K562 (cell line): ENCODE data around the gene IL1B. TPM values are rescaled to one million over a fixed set of nuclear protein-coding genes. Genes with fewer than 3 reads are reported as not detected.

Source experiments
- ATAC-seq: fragments of 200-7000 bp; cut with Tn5 transposase; 3 replicates; pipeline ENCODE4 v1.9.1; 2020; ENCODE audit warnings: moderate library complexity
- BruUV-seq: library from RNA; stranded (reverse); fragments of 400-500 nt; replicated peaks from 2 replicates; lab custom pipeline; 2021; lab: Mats Ljungman, UMichigan
- CTCF ChIA-PET: fragments of 300-600 bp; formaldehyde crosslinking; extraction: SDS; loops from one replicate; lab custom pipeline; 2021; ENCODE audit warnings: low intra/inter-chr PET ratio; lab: Yijun Ruan, JAX
- POLR2A ChIA-PET: fragments of 300-600, 350-650 bp; sonication (Branson Sonifier 250); formaldehyde crosslinking; extraction: SDS; loops from one replicate; lab custom pipeline; 2021; ENCODE audit warnings: antibody characterized with exemption, inconsistent platforms; lab: Yijun Ruan, JAX
- DNase-seq, 4 experiments: peaks; one replicate each; pipeline versions ENCODE4 v3.0.0 to v3.0.0-alpha.2; 2011 to 2018; ENCODE audit warnings: low spot score in 3 of 4, mixed read lengths in 3 of 4; ENCODE audit errors: extremely low read depth in 1 of 4
- FAIRE-seq: peaks from 2 replicates; lab custom pipeline; 2011; peaks lifted over from hg19 to GRCh38; lab: Jason Lieb, UNC
- H2AFZ ChIP-seq: 2 replicates; pipeline ENCODE4 v1.6.0; 2011; ENCODE audit warnings: low read depth, low read length, control low read depth, inconsistent platforms
- H3K27ac ChIP-seq: fragments of 200-600 bp; 3 replicates; pipeline ENCODE4 v1.8.0; 2011; ENCODE audit warnings: low read depth, mild to moderate bottlenecking, control low read depth, inconsistent platforms, low read length, moderate library complexity, mixed read lengths; ENCODE audit errors: extremely low read depth
- H3K27me3 ChIP-seq, 2 experiments: fragments of 300-600 bp in 1 of 2; 2 replicates in 1 of 2; 3 replicates in 1 of 2; pipeline versions ENCODE4 v1.6.0 to v1.8.0; 2011; ENCODE audit warnings: inconsistent platforms in 2 of 2, low read length in 2 of 2, mild to moderate bottlenecking in 1 of 2, mixed read lengths in 1 of 2, moderate library complexity in 1 of 2; ENCODE audit not compliant: control insufficient read depth in 2 of 2, insufficient read depth in 2 of 2
- H3K36me3 ChIP-seq: fragments of 300-600 bp; 3 replicates; pipeline ENCODE4 v1.8.0; 2011; ENCODE audit warnings: mild to moderate bottlenecking, low read length, inconsistent platforms; ENCODE audit not compliant: control insufficient read depth, insufficient read depth
- H3K4me1 ChIP-seq, 2 experiments: fragments of 200-600 bp in 1 of 2; replicated peaks in 1 of 2; 2 replicates in 1 of 2; 3 replicates in 1 of 2; pipeline versions ENCODE4 v1.5.1 to v1.8.0; 2011; ENCODE audit warnings: inconsistent platforms in 2 of 2, low read length in 2 of 2, mild to moderate bottlenecking in 1 of 2, mixed read lengths in 1 of 2, moderate library complexity in 1 of 2; ENCODE audit not compliant: control insufficient read depth in 2 of 2, insufficient read depth in 2 of 2
- H3K4me2 ChIP-seq: 2 replicates; pipeline ENCODE4 v1.6.1; 2011; ENCODE audit warnings: low read length, control low read depth, inconsistent platforms, mixed read lengths; ENCODE audit not compliant: insufficient read depth
- H3K4me3 ChIP-seq: fragments of 200-600 bp; sonication (generic), shearing (Covaris generic); 2 replicates; pipeline ENCODE4 v1.5.1; 2016; ENCODE audit warnings: control low read depth, inconsistent platforms
- H3K79me2 ChIP-seq: fragments of 200-600 bp; 3 replicates; pipeline ENCODE4 v1.8.0; 2011; ENCODE audit warnings: low read length, inconsistent platforms; ENCODE audit not compliant: control insufficient read depth, insufficient read depth
- H3K9ac ChIP-seq, 2 experiments: 2 replicates each; pipeline versions ENCODE4 v1.6.0 to v1.6.1; 2011; ENCODE audit warnings: low read depth in 2 of 2, low read length in 2 of 2, control low read depth in 1 of 2, inconsistent platforms in 1 of 2, mild to moderate bottlenecking in 1 of 2, mixed read lengths in 1 of 2; ENCODE audit not compliant: insufficient read depth in 1 of 2
- H3K9me1 ChIP-seq: one replicate; pipeline ENCODE4 v1.6.0; 2011; ENCODE audit warnings: inconsistent platforms, mild to moderate bottlenecking, low read length, moderate library complexity; ENCODE audit not compliant: control insufficient read depth, insufficient read depth
- H3K9me3 ChIP-seq: replicated peaks from 2 replicates; pipeline ENCODE4 v1.5.1; 2011; ENCODE audit warnings: low read depth, low read length, inconsistent platforms; ENCODE audit not compliant: control insufficient read depth, insufficient read depth
- H4K20me1 ChIP-seq: replicated peaks from 2 replicates; pipeline ENCODE4 v1.6.1; 2011; ENCODE audit warnings: low read length, inconsistent platforms, mixed read lengths; ENCODE audit not compliant: control insufficient read depth, insufficient read depth
- C11orf30 ChIP-seq: fragments of 450-650 bp; IDR thresholded peaks from 2 replicates; pipeline ENCODE4 v1.6.1; 2016; ENCODE audit warnings: low read depth, mild to moderate bottlenecking
- CAMTA2 ChIP-seq: fragments of 250-450 bp; sonication (Bioruptor Pico); conservative IDR thresholded peaks from 2 replicates; pipeline ENCODE4 v1.5.1; 2022
- CREBBP ChIP-seq: IDR thresholded peaks from one replicate; pipeline ENCODE4 v1.6.1; 2012; ENCODE audit warnings: low read depth, mild to moderate bottlenecking, control low read depth, inconsistent platforms, low read length
- FOXP1 ChIP-seq: sonication (generic); formaldehyde crosslinking; IDR thresholded peaks from 2 replicates; pipeline ENCODE4 v1.8.0; 2022; ENCODE audit warnings: mild to moderate bottlenecking, missing genetic modification reagents
- HNRNPL ChIP-seq: fragments of 200-400 bp; formaldehyde crosslinking; IDR thresholded peaks from 2 replicates; pipeline ENCODE4 v1.6.1; 2017; ENCODE audit warnings: low read depth, mild to moderate bottlenecking, low read length
- HOXB6 ChIP-seq: fragments of 250-450 bp; sonication (Bioruptor Pico); IDR thresholded peaks from 2 replicates; pipeline ENCODE4 v1.5.1; 2022; ENCODE audit warnings: mild to moderate bottlenecking, borderline replicate concordance
- KAT2B ChIP-seq: IDR thresholded peaks from one replicate; pipeline ENCODE4 v1.6.1; 2012; ENCODE audit warnings: low read depth, mild to moderate bottlenecking, control low read depth, inconsistent platforms, low read length, moderate library complexity
- KAT7 ChIP-seq: sonication (generic); formaldehyde crosslinking; IDR thresholded peaks from 2 replicates; pipeline ENCODE4 v1.8.0; 2022; ENCODE audit warnings: missing genetic modification reagents, mild to moderate bottlenecking, borderline replicate concordance
- MAFG ChIP-seq: fragments of 450-650 bp; conservative IDR thresholded peaks from 2 replicates; pipeline ENCODE4 v1.6.1; 2016; ENCODE audit warnings: missing genetic modification characterization, missing compliant biosample characterization
- MCM5 ChIP-seq: fragments of 450-650 bp; IDR thresholded peaks from 2 replicates; pipeline ENCODE4 v1.6.1; 2016; ENCODE audit warnings: low read depth
- NFXL1 ChIP-seq: fragments of 450-650 bp; formaldehyde crosslinking; IDR thresholded peaks from 2 replicates; pipeline ENCODE4 v1.4.0; 2021; ENCODE audit warnings: mild to moderate bottlenecking
- POLR2B ChIP-seq: fragments of 450-650 bp; IDR thresholded peaks from 2 replicates; pipeline ENCODE4 v1.6.1; 2018; ENCODE audit warnings: low read depth; ENCODE audit not compliant: partially characterized antibody
- SMARCA4 ChIP-seq: fragments of 450-650 bp; IDR thresholded peaks from 2 replicates; pipeline ENCODE4 v1.6.1; 2016
- SPI1 ChIP-seq: IDR thresholded peaks from 2 replicates; pipeline ENCODE4 v1.6.1; 2011; ENCODE audit warnings: low read depth, low read length, control low read depth, borderline replicate concordance
- TRIM24 ChIP-seq, 2 experiments: fragments of 450-650 bp; IDR thresholded peaks; 2 replicates each; pipeline ENCODE4 v1.6.1; 2016
- ZBTB1 ChIP-seq: sonication (generic); formaldehyde crosslinking; IDR thresholded peaks from 2 replicates; pipeline ENCODE4 v1.8.1; 2023; ENCODE audit warnings: missing genetic modification reagents, low read depth, mild to moderate bottlenecking, borderline replicate concordance
- WGBS: fragments of 100-300 bp; shearing (Covaris generic); methylation state at CpG from one replicate; pipeline ENCODE4 v1.1.6; 2016; ENCODE audit warnings: low coverage, mixed read lengths; ENCODE audit not compliant: insufficient coverage; ENCODE audit errors: missing lambda C conversion rate; 5-methylcytosine and 5-hydroxymethylcytosine counted together
- in situ Hi-C: fragments of 300-500 bp; cut with MboI; formaldehyde crosslinking; loops from 4 replicates; pipeline ENCODE4 v1.15.0; 2018; ENCODE audit warnings: inconsistent platforms, mixed read lengths
- intact Hi-C: fragments of 100-400 bp; cut with micrococcal nuclease; formaldehyde crosslinking; loops from 2 replicates; pipeline ENCODE4 v1.14.2; 2022
- polyA plus RNA-seq, 8 experiments: library from polyadenylated mRNA; depleted of rRNA in 4 of 8; stranded (reverse) in 5 of 8; unstranded in 3 of 8; fragments of >200 nt; fragmentation: Nextera tagmentation in 2 of 8; fragmentation: Illumina TruSeq in 1 of 8; extraction: Ambion mirVana in 2 of 8; extraction: Trizol in 1 of 8; gene quantifications; 2 replicates each; pipeline versions ENCODE4 v1.2.1 to v1.2.3, GENCODE V29; 2011 to 2014; ENCODE audit warnings: inconsistent platforms in 1 of 8, missing spikeins in 1 of 8
- total RNA-seq, 7 experiments: library from RNA; depleted of rRNA in 6 of 7; stranded (reverse); fragments of >200 nt in 6 of 7; fragmentation: Illumina TruSeq in 2 of 7; extraction: Trizol in 2 of 7; gene quantifications; 2 replicates each; pipeline versions ENCODE4 v1.2.1 to v1.2.3, GENCODE V29; 2011 to 2021; ENCODE audit warnings: low replicate concordance in 1 of 7
- TF ChIP-seq, protein P1 (sequence below): IDR thresholded peaks from 2 replicates; pipeline ENCODE4 v1.6.1; 2012; ENCODE audit warnings: low read depth, low read length, improper control_type of control experiment, borderline replicate concordance
- TF ChIP-seq, protein P2 (sequence below): IDR thresholded peaks from 3 replicates; pipeline ENCODE4 v1.6.1; 2011; ENCODE audit warnings: borderline replicate concordance, mild to moderate bottlenecking, moderate library complexity; ENCODE audit not compliant: insufficient read length; ENCODE audit errors: extremely low read depth

Gene IL1B
- total and polyA plus RNA-seq, 9 of the 15 experiments (the other 6 are each of a cell fraction or from before 2014, with no cell fraction given), result 0.29 TPM; not detected in 8

DNA sequence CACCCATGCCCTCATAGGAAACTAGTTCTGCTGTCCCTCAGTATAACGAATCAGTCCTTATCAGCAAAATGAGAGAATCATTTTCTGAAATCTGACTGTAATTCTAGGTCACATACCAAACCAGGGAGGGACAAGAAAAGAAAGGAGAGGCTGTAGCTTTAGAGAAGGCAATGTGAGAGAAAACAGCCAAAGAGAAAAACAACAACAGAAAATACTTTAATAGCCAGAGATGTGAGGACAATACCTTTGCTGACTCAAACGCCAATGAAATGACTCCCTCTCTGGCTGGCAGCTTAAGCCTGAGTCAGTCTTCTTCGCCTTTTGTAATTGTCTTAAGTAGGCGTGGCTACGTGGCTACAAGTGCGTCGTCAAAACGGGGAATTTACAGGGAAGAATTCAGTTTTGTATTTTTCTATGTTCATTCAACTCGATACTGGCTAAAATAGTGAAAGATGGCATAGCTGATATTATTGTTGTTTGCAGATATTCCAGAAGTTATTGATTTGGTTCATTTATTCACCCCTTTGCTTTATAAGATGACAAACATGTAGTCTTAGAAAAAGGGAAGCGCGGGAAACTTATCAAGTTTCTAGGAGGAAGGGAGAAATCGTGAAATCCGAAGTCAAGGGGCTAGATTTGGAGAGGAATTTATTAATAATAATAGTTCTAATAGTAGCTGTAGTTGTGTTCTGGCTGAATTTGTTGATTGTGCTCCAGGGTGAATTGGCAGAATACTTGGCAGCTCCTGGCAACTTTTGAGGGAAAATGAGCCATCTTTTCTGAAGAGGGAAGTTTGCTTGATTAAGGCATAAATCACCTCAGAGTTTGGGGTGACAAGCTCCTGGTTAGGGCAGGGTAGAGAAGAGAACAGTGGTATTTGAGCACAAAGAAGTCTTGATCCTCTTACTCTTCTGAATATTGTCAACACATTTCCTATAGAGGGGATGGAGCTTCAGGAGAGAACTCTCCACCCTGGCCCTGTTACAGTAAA lies 52.1 kb downstream of the IL1B start, which contains the start of gene IL1A:
TSS of gene IL1A (minus strand) at position 295 of the 991 bp plus-strand sequence. CDS start 723 bp downstream, outside the sequence.
- Histone ChIP-seq H3K9me3 (no peaks in the 10 kb centered on the region), H3K27me3 (no peaks in the 10 kb centered on the region), H3K9ac (peak within 1 kb of the TSS in 1 of 2 experiments; percentile 13; a peak in 1 of 4 replicates), H3K36me3 (no peaks in the 10 kb centered on the region), H3K4me3 (no peak within 1 kb of the TSS), H3K4me2 (peak within 1 kb of the TSS; percentile 56), H4K20me1 (no peaks in the 10 kb centered on the region), H3K4me1 (peaks cover 0 to 35% of the 10 kb centered on the region in 2 experiments; a peak in 4 of 5 replicates), H3K27ac (no peak within 1 kb of the TSS), H2AFZ (peak within 1 kb of the TSS; percentile 79), H3K9me1 (no peaks in the 10 kb centered on the region), H3K79me2 (no peaks in the 10 kb centered on the region)
- intact Hi-C loops, result no loop called here
- peak; percentile 36 to 65 (median 45) for DNase-seq
- in situ Hi-C loops, result no loop called here
- 7% methylated on average over 13 of the region's 13 CpGs for WGBS
- CTCF ChIA-PET, result no interaction called here
- POLR2A ChIA-PET, result interaction anchor here (0.7 to 1.2 kb wide), 4 partner anchors 10 to 38 kb away, joined by 3 to 5 read pairs (median 3); no protein-coding TSS in a partner anchor
- peak; percentile 76 for FAIRE-seq
- peak; percentile 84 for ATAC-seq
- BruUV-seq, result no TSS peak
- TF ChIP-seq NFXL1 (CRISPR knock-in tag) (no peak), HNRNPL (no peak), MAFG (tag) (peak; percentile 26), KAT7 (CRISPR knock-in tag) (0 out of 2 replicates have a peak, but pooled peaks have one; percentile 55), C11orf30 (peak; percentile 76; the same call in 1 of the 2 replicates), SPI1 (peak; percentile 69; the same call in 1 of the 2 replicates), HOXB6 (CRISPR knock-in tag) (no peak), CREBBP (no peak), CAMTA2 (CRISPR knock-in tag) (no peak), MCM5 (no peak), KAT2B (no peak), ZBTB1 (CRISPR knock-in tag) (no peak), POLR2B (peak; percentile 52), FOXP1 (CRISPR knock-in tag) (no peak), TRIM24 (IDR thresholded peaks at IDR 0.05) (0 out of 4 replicates have a peak, but pooled peaks of 1 of the 2 experiments have one; percentile 10), SMARCA4 (peak; percentile 66)
- TF ChIP-seq, protein P1, sequence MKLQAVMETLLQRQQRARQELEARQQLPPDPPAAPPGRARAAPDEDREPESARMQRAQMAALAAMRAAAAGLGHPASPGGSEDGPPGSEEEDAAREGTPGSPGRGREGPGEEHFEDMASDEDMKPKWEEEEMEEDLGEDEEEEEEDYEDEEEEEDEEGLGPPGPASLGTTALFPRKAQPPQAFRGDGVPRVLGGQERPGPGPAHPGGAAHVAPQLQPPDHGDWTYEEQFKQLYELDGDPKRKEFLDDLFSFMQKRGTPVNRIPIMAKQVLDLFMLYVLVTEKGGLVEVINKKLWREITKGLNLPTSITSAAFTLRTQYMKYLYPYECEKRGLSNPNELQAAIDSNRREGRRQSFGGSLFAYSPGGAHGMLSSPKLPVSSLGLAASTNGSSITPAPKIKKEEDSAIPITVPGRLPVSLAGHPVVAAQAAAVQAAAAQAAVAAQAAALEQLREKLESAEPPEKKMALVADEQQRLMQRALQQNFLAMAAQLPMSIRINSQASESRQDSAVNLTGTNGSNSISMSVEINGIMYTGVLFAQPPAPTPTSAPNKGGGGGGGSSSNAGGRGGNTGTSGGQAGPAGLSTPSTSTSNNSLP, result 0 out of 2 replicates have a peak, but pooled peaks have one; percentile 15
- TF ChIP-seq, protein P2, sequence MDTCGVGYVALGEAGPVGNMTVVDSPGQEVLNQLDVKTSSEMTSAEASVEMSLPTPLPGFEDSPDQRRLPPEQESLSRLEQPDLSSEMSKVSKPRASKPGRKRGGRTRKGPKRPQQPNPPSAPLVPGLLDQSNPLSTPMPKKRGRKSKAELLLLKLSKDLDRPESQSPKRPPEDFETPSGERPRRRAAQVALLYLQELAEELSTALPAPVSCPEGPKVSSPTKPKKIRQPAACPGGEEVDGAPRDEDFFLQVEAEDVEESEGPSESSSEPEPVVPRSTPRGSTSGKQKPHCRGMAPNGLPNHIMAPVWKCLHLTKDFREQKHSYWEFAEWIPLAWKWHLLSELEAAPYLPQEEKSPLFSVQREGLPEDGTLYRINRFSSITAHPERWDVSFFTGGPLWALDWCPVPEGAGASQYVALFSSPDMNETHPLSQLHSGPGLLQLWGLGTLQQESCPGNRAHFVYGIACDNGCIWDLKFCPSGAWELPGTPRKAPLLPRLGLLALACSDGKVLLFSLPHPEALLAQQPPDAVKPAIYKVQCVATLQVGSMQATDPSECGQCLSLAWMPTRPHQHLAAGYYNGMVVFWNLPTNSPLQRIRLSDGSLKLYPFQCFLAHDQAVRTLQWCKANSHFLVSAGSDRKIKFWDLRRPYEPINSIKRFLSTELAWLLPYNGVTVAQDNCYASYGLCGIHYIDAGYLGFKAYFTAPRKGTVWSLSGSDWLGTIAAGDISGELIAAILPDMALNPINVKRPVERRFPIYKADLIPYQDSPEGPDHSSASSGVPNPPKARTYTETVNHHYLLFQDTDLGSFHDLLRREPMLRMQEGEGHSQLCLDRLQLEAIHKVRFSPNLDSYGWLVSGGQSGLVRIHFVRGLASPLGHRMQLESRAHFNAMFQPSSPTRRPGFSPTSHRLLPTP, result no peak
